G401.6 (cell line): ENCODE data around the gene GASK1A.

Experiments used
- FAIRE-seq: peaks from 2 replicates; lab custom pipeline; 2012; peaks lifted over from hg19 to GRCh38; lab: Jason Lieb, UNC

The GASK1A gene

GRCh38 chr3:42983927-42984326 lies 4.8 kb downstream of the GASK1A start:
- FAIRE-seq = no peak

GRCh38 chr3:42984701-42985100 lies 5.6 kb downstream of the GASK1A start:
- no peak for FAIRE-seq

- no peak for FAIRE-seq
These were observed 9.0 kb downstream of the GASK1A start for GRCh38 chr3:42988097-42988496.

- no peak for FAIRE-seq
These were observed 9.5 kb downstream of the GASK1A start for GRCh38 chr3:42988566-42988965.

GRCh38 chr3:42991341-42992315 lies 12.5 kb downstream of the GASK1A start:
- no peak for FAIRE-seq

GRCh38 chr3:42994595-42994994 lies 15.5 kb downstream of the GASK1A start:
- FAIRE-seq = no peak

- FAIRE-seq = no peak
These were observed 16.9 kb downstream of the GASK1A start for GRCh38 chr3:42996021-42996420.

- FAIRE-seq = no peak
These were observed 17.5 kb downstream of the GASK1A start for GRCh38 chr3:42996633-42997075.

- no peak for FAIRE-seq
These were observed 20.1 kb downstream of the GASK1A start for GRCh38 chr3:42999212-42999611.

GRCh38 chr3:42999632-43000031 lies 20.5 kb downstream of the GASK1A start:
- FAIRE-seq = no peak

GRCh38 chr3:43000387-43000786 lies 21.3 kb downstream of the GASK1A start:
- no peak for FAIRE-seq

GRCh38 chr3:43001094-43001553 lies 22.0 kb downstream of the GASK1A start:
- FAIRE-seq = no peak

- no peak for FAIRE-seq
These were observed 22.5 kb downstream of the GASK1A start for GRCh38 chr3:43001556-43002121.

- FAIRE-seq = no peak
These were observed 25.2 kb downstream of the GASK1A start for GRCh38 chr3:43004282-43004681.

GRCh38 chr3:43005253-43005652 lies 26.1 kb downstream of the GASK1A start:
- FAIRE-seq = no peak

- no peak for FAIRE-seq
These were observed 26.9 kb downstream of the GASK1A start for GRCh38 chr3:43005981-43006380.

GRCh38 chr3:43006825-43007224 lies 27.7 kb downstream of the GASK1A start:
- FAIRE-seq = no peak

GRCh38 chr3:43009547-43009946 lies 30.4 kb downstream of the GASK1A start:
- FAIRE-seq = no peak

- no peak for FAIRE-seq
These were observed 31.5 kb downstream of the GASK1A start for GRCh38 chr3:43010638-43011037.

GRCh38 chr3:43011638-43012037 lies 32.5 kb downstream of the GASK1A start:
- FAIRE-seq = no peak

- no peak for FAIRE-seq
These were observed 33.1 kb downstream of the GASK1A start for GRCh38 chr3:43012174-43012573.

- FAIRE-seq = no peak
These were observed 34.1 kb downstream of the GASK1A start for GRCh38 chr3:43013256-43013655.

GRCh38 chr3:43013743-43014155 lies 34.6 kb downstream of the GASK1A start:
- FAIRE-seq = no peak

- no peak for FAIRE-seq
These were observed 35.1 kb downstream of the GASK1A start for GRCh38 chr3:43014241-43014640.
